Brain microvascular endothelial cell (primary cell): ENCODE data around the gene LCAT.

Experiments
- DNase-seq: peaks from one replicate; pipeline ENCODE4 v3.0.0-alpha.2; 2020
- H3K27ac ChIP-seq: fragments of 250-450 bp; sonication (Bioruptor Pico); 2 replicates; pipeline ENCODE4 v1.5.1; 2020; ENCODE audit warnings: mild to moderate bottlenecking, moderate library complexity
- H3K27me3 ChIP-seq: fragments of 250-450 bp; sonication (Bioruptor Pico); replicated peaks from 2 replicates; pipeline ENCODE4 v1.5.1; 2020; ENCODE audit warnings: mild to moderate bottlenecking
- H3K36me3 ChIP-seq: fragments of 250-450 bp; sonication (Bioruptor Pico); replicated peaks from 2 replicates; pipeline ENCODE4 v1.5.1; 2020; ENCODE audit warnings: mild to moderate bottlenecking
- H3K4me3 ChIP-seq: 2 replicates; pipeline ENCODE4 v1.5.1; 2011; ENCODE audit warnings: low read depth, mild to moderate bottlenecking, control low read depth, low read length, moderate library complexity
- CTCF ChIP-seq: IDR thresholded peaks from 2 replicates; pipeline ENCODE4 v1.5.1; 2011; ENCODE audit warnings: low read depth, mild to moderate bottlenecking, moderate library complexity, low read length, control low read depth, inconsistent platforms; ENCODE audit errors: missing control alignments
- in situ Hi-C: cut with HindIII; loops from 2 replicates; pipeline ENCODE4 v1.10.0; 2017; ENCODE audit warnings: low sequenced_read_pairs, low pct_ligation_motif_present

Gene LCAT

DNA sequence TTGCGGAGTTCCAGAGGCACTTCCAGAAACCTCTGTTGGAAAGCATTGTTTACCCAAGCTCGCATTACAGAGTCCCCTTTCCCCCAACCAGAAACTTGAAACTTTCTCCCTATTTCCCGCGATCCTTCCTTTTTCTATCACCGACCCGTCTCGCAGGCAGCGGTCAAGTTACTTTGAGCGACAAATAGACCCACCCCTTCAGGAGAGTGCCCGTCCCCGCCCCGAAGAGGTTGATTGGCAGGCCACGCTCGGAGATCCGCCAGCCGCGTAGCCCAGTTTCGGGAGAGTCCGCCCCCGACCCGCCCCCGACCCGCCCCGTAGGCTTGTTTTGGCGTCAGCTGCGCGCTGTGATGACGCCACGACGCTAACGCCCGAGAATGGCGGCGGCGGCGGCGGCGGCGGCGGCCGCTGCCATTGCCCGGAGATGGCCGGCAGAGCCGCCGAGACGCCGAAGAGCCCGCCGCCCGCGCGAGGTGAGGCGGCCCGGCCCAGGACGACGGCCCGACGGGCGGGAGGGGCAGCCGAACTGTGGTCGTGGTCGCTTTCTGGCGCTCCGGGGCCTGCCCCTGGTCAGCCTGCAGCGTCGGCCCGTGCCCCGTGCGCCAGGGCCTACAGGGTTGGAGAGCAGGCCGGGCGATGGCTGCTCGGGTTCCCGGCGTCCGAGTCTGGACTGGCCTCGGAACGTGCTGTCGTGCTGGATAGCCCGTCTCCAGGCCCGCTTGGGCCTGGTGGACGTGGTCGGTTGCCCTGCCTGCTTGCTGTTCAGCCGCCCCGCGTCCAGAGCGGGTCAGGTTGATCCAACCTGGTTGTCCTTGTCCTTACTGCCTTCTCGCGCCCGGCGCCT, 50.8 kb downstream of the LCAT start, which contains the start of gene PSKH1:
TSS of gene PSKH1 (plus strand) at position 356 of the 844 bp plus-strand sequence. CDS start 15,496 bp downstream, outside the sequence.
- Histone ChIP-seq H3K36me3 (no peaks in the 10 kb centered on the region), H3K27ac (peak within 1 kb of the TSS; percentile 85), H3K27me3 (no peaks in the 10 kb centered on the region), H3K4me3 (peak within 1 kb of the TSS; percentile 86)
- TF ChIP-seq CTCF, result no peak
- in situ Hi-C loops, result no loop called here
- DNase-seq, result peak; percentile 96

DNA sequence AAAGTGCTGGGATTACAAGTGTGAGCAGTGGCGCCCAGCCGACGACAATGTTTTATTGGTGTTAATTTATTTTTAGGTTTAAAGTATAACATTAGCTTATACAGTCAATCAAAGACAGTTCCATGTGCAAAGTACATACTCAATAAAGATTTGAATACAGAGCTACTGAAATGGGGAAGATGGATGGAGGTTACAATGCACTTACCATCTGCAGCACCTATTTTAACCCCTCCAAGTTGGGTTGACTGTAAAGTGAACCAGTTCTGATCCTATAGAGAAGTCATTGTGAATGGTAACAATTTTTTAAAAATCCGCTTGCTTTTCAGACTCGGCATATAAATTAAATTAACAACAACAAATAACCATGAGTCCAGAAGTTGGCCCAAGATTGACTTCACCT, 51.5 kb downstream of the LCAT start:
- no peaks in the 10 kb centered on the region for H3K27me3 ChIP-seq
- no peak overlapping the region for H3K27ac ChIP-seq
- no peaks in the 10 kb centered on the region for H3K36me3 ChIP-seq
- TF ChIP-seq CTCF, result no peak
- in situ Hi-C loops, result no loop called here
- peak overlapping the region; percentile 36 for H3K4me3 ChIP-seq
- no peak for DNase-seq
